A673 (cell line): ENCODE results near the gene MEGF11. TPM values are rescaled to one million over a fixed set of nuclear protein-coding genes. Genes with fewer than 3 reads are reported as not detected.

Experiments
- BruUV-seq: library from RNA; stranded (reverse); fragments of 400-500 nt; replicated peaks from 2 replicates; lab custom pipeline; 2021; lab: Mats Ljungman, UMichigan
- CTCF ChIA-PET: fragments of 300-600 bp; sonication (Branson Sonifier 250); formaldehyde crosslinking; loops from one replicate; lab custom pipeline; 2022; ENCODE audit warnings: antibody characterized with exemption; lab: Charles Lee
- POLR2A ChIA-PET: fragments of 300-600 bp; sonication (Branson Sonifier 250); formaldehyde crosslinking; loops from one replicate; lab custom pipeline; 2022; ENCODE audit warnings: antibody characterized with exemption; ENCODE audit not compliant: low non-redundant PET; lab: Charles Lee
- DNase-seq: peaks from one replicate; pipeline ENCODE4 v3.0.0-alpha.2; 2015; ENCODE audit warnings: low spot score
- H3K27ac ChIP-seq: fragments of 200-600 bp; sonication (generic); 2 replicates; pipeline ENCODE4 v1.5.1; 2016; ENCODE audit warnings: mixed run types, low read depth, mild to moderate bottlenecking, mixed read lengths, antibody characterized with exemption, low read length; ENCODE audit not compliant: poor library complexity, severe bottlenecking
- H3K27me3 ChIP-seq: fragments of 200-600 bp; sonication (generic); replicated peaks from 2 replicates; pipeline ENCODE4 v1.6.1; 2017; ENCODE audit warnings: mixed run types, low read depth, mild to moderate bottlenecking, mixed read lengths, antibody characterized with exemption, low read length; ENCODE audit not compliant: insufficient read depth, poor library complexity
- H3K36me3 ChIP-seq: fragments of 200-600 bp; sonication (generic); 2 replicates; pipeline ENCODE4 v1.6.1; 2016; ENCODE audit warnings: mixed run types, mild to moderate bottlenecking, mixed read lengths, antibody characterized with exemption, low read length; ENCODE audit not compliant: insufficient read depth, poor library complexity, severe bottlenecking
- H3K4me1 ChIP-seq: fragments of 200-600 bp; sonication (generic); 2 replicates; pipeline ENCODE4 v1.6.1; 2017; ENCODE audit warnings: mixed run types, mild to moderate bottlenecking, mixed read lengths, antibody characterized with exemption, low read length; ENCODE audit not compliant: insufficient read depth, poor library complexity, severe bottlenecking
- H3K4me3 ChIP-seq: fragments of 200-600 bp; sonication (generic); 2 replicates; pipeline ENCODE4 v1.5.1; 2016; ENCODE audit warnings: low read depth, mixed run types, mild to moderate bottlenecking, mixed read lengths, low read length; ENCODE audit not compliant: poor library complexity, severe bottlenecking
- H3K9me3 ChIP-seq: fragments of 200-600 bp; sonication (generic); 2 replicates; pipeline ENCODE4 v1.6.1; 2016; ENCODE audit warnings: mixed run types, low read depth, mild to moderate bottlenecking, mixed read lengths, antibody characterized with exemption, low read length; ENCODE audit not compliant: poor library complexity, severe bottlenecking
- EZH2 ChIP-seq: fragments of 200-600 bp; sonication (generic); IDR thresholded peaks from 2 replicates; pipeline ENCODE4 v1.6.1; 2017; ENCODE audit warnings: borderline replicate concordance, low read depth, mild to moderate bottlenecking, mixed read lengths, antibody characterized with exemption, low read length; ENCODE audit not compliant: poor library complexity, severe bottlenecking
- intact Hi-C: fragments of 100-400 bp; cut with micrococcal nuclease; formaldehyde crosslinking; loops from one replicate; pipeline ENCODE4 v1.10.0; 2022; ENCODE audit not compliant: unreplicated experiment
- total RNA-seq: library from RNA; stranded (reverse); gene quantifications from 2 replicates; pipeline ENCODE4 v1.2.3, GENCODE V29; 2021
- TF ChIP-seq, protein P1 (sequence below): fragments of 300-800, 200-600 bp; sonication (generic); conservative IDR thresholded peaks from 2 replicates; pipeline ENCODE4 v1.5.1; 2017; ENCODE audit warnings: low read depth, mild to moderate bottlenecking, antibody characterized with exemption, low read length, moderate library complexity, mixed read lengths

The MEGF11 gene
- total RNA-seq, 1 experiment from 2014 or later = 0.43 TPM

DNA sequence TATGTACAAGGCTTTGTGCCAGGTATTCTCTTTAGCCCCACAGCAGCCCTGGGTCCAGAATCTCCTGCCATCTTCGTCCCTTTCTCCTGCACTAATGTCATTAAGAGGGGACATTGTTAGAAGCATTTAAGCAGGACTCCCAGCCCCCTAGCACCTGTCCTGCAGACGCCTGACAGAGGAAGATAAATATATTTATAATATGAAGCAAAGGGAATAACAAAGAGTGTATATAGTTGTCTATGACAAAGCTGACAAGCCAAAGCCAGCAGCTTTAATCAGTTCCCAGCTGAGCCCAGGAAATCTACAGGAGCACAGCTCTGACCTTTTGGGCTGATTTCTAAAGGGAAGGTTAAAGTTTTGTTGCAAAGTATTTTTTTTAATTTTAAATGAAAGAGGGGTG, 96.0 kb downstream of the MEGF11 start:
- ChIA-PET POLR2A (no interaction called here), CTCF (no interaction called here)
- BruUV-seq = no TSS peak

DNA sequence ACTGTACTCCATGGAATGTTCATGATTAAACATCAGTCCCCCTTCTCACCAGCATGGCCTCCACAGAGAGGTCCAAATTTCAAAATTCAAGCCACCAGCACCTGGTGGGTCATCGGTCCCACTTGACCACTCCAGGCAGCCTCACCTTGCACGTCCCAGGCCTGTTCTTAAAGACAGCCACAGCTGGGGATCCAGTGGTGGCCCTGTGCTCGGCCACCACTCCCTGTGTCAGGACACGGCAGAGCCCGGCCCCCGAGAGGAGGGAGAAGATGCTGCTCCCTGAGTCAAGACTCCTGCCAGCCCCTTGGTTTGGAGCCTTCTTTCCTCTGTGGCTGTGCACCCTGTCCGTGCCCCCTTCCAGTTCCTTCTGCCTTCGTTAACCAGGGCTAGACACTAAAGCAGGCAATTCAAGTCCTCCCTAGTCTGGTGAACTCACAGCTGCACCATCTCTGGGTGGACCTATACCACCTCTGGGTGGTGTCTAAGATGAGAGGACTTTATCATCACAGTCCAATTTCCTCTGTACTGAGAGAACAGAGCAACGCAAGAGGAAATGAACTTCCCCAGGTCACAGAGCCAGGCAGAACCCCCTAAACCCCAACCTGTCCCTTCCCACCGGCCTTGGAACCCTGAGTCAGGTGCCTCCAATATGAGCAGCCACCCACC, 97.1 kb downstream of the MEGF11 start:
- ChIA-PET CTCF (no interaction called here), POLR2A (no interaction called here)
- no peak overlapping the region for H3K4me3 ChIP-seq
- BruUV-seq = no TSS peak
- no peaks in the 10 kb centered on the region for H3K36me3 ChIP-seq
- no peaks in the 10 kb centered on the region for H3K4me1 ChIP-seq
- no peaks in the 10 kb centered on the region for H3K9me3 ChIP-seq
- intact Hi-C loops = no loop called here
- TF ChIP-seq, protein P1, sequence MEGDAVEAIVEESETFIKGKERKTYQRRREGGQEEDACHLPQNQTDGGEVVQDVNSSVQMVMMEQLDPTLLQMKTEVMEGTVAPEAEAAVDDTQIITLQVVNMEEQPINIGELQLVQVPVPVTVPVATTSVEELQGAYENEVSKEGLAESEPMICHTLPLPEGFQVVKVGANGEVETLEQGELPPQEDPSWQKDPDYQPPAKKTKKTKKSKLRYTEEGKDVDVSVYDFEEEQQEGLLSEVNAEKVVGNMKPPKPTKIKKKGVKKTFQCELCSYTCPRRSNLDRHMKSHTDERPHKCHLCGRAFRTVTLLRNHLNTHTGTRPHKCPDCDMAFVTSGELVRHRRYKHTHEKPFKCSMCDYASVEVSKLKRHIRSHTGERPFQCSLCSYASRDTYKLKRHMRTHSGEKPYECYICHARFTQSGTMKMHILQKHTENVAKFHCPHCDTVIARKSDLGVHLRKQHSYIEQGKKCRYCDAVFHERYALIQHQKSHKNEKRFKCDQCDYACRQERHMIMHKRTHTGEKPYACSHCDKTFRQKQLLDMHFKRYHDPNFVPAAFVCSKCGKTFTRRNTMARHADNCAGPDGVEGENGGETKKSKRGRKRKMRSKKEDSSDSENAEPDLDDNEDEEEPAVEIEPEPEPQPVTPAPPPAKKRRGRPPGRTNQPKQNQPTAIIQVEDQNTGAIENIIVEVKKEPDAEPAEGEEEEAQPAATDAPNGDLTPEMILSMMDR = no peak
- TF ChIP-seq EZH2 = no peak
- DNase-seq = no peak
- H3K27ac ChIP-seq = no peak overlapping the region
- peaks cover 67% of the 10 kb centered on the region for H3K27me3 ChIP-seq

More for the DNA sequence above, 96.0 kb downstream of the MEGF11 start:
- Histone ChIP-seq H3K9me3 (no peaks in the 10 kb centered on the region), H3K27me3 (peaks cover 61% of the 10 kb centered on the region), H3K4me1 (no peaks in the 10 kb centered on the region), H3K27ac (no peak overlapping the region), H3K4me3 (no peak overlapping the region), H3K36me3 (no peaks in the 10 kb centered on the region)
- intact Hi-C loops = no loop called here
- TF ChIP-seq, protein P1 = no peak
- no peak for TF ChIP-seq EZH2
- DNase-seq = no peak

DNA sequence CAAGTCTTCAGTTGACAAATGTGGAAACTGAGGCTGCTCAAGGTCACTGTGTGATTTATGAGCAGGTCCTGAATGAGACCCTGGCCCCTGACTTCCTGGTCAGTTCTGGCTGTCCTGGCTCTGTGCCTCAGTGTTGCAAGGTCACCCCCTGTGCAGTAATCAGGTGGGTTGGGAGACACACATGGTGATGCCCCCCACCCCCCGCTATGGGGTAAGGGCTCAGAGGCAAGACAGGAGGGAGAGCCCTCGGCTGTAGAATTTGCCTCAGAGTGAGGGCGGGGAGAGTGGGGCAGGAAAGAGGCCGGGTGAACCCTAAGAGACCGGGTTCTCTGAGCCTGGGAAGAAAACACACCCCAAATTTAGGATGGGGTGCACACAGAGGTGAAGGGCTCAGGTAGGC, 98.5 kb downstream of the MEGF11 start:
- no peak overlapping the region for H3K27ac ChIP-seq
- ChIA-PET POLR2A (no interaction called here), CTCF (no interaction called here)
- intact Hi-C loops = no loop called here
- no TSS peak for BruUV-seq
- H3K27me3 ChIP-seq = peaks cover 80% of the 10 kb centered on the region
- no peak for TF ChIP-seq EZH2
- TF ChIP-seq, protein P1 = no peak
- no peaks in the 10 kb centered on the region for H3K36me3 ChIP-seq
- H3K9me3 ChIP-seq = no peaks in the 10 kb centered on the region
- DNase-seq = no peak
- H3K4me3 ChIP-seq = no peak overlapping the region
- H3K4me1 ChIP-seq = no peaks in the 10 kb centered on the region
